Measurements from ENCODE around the gene ROR2.

The ROR2 gene

GRCh38 chr9:91697201-91697600 lies 252.8 kb downstream of the ROR2 start:
- in situ Hi-C loops (cut with MboI; ENCODE audit: low sequenced_read_pairs): loop anchor here (25.0 kb wide), 2 partner anchors 110 to 260 kb away; no protein-coding TSS in a partner anchor

DNA sequence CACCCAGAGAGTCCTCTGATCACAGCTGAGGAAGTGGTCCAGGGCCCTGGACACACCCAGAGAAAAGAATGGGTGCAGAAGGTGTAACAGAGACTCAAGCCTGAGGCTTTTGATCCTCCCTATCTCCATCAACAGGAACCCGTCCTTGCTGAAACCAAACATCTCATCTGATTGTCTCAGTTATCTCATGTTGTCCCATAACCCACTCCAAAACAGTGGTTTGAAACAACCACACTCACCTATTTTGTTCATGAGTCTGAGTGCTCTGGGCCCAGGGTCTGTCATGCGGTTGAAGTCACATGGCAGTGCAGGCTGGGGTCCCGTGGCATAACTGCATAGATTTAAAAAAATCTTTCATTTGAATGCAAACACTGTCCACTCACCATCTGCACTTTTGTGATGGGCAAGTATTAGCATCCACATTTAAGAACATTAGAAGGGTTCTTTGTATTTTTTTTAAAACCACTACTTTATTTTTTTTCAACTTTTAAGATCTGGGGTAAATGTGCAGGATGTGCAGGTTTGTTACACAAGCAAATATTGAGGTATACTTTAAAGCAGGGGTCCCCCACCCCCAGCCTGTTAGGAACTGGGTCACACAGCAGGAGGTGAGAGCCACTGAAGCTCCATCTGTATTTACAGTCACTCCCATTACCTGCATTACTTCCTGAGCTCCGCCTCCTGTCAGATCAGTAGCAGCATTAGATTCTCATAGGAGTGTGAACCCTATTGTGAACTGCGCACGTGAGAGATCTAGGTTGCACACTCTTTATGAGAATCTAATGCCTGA lies 255.8 kb downstream of the ROR2 start:
- in situ Hi-C loops (cut with MboI; ENCODE audit: low sequenced_read_pairs): loop anchor here (25.0 kb wide), 2 partner anchors 107 to 257 kb away; no protein-coding TSS in a partner anchor

DNA sequence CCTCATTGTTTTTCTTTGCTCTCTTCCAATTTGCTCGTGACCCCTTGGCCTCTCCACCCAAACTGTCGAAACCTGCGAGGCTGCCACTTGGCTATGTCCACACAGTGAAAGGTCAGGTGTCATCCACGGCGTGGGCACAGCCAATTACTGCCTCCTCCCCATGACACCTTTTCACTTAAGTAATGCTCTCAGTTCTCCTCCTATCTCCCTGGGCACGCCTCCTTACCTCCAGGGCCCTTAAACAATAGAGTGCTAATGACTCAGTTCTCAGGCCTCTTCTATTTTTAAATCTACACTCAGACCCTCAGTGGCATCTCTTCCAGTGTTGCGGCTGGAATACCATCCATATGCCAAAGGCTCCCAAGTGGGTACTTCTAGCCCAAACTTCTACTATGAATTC lies 256.8 kb downstream of the ROR2 start:
- in situ Hi-C loops (cut with MboI; ENCODE audit: low sequenced_read_pairs): loop anchor here (25.0 kb wide), 2 partner anchors 106 to 256 kb away; no protein-coding TSS in a partner anchor

GRCh38 chr9:91690540-91691249 lies 259.3 kb downstream of the ROR2 start:
- in situ Hi-C loops (cut with MboI; ENCODE audit: low sequenced_read_pairs): loop anchor here (25.0 kb wide), 2 partner anchors 103 to 253 kb away; no protein-coding TSS in a partner anchor

- in situ Hi-C loops (cut with MboI; ENCODE audit: low sequenced_read_pairs): loop anchor here (25.0 kb wide), 2 partner anchors 102 to 252 kb away; no protein-coding TSS in a partner anchor
These were observed 261.0 kb downstream of the ROR2 start for GRCh38 chr9:91689006-91689405.

- in situ Hi-C loops (cut with MboI; ENCODE audit: low sequenced_read_pairs): loop anchor here (25.0 kb wide), 2 partner anchors 96 to 246 kb away; no protein-coding TSS in a partner anchor
These were observed 266.8 kb downstream of the ROR2 start for GRCh38 chr9:91683269-91683668.

DNA sequence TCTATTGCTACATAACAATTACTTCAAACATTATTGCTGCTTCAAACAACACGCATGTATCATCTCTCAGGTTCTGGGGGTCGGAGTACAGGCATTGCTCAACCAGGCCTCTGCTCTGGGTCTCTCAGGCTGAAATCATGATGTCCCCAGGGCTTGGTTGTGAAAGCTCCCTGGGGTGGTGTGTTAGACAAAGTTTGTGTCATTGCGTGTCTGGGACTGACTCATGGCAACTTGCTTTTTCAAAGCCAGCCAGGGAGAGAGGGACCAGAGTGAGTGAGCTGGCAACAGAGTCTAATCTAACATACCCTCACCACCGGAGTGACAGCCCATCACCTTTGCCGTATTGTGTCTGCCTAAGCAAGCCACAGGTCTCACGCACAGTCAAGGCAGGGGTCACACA lies 267.2 kb downstream of the ROR2 start:
- in situ Hi-C loops (cut with MboI; ENCODE audit: low sequenced_read_pairs): loop anchor here (25.0 kb wide), 2 partner anchors 96 to 246 kb away; no protein-coding TSS in a partner anchor

- in situ Hi-C loops (cut with MboI; ENCODE audit: low sequenced_read_pairs): loop anchor here (25.0 kb wide), 2 partner anchors 94 to 244 kb away; no protein-coding TSS in a partner anchor
These were observed 268.3 kb downstream of the ROR2 start for GRCh38 chr9:91681461-91682305.

DNA sequence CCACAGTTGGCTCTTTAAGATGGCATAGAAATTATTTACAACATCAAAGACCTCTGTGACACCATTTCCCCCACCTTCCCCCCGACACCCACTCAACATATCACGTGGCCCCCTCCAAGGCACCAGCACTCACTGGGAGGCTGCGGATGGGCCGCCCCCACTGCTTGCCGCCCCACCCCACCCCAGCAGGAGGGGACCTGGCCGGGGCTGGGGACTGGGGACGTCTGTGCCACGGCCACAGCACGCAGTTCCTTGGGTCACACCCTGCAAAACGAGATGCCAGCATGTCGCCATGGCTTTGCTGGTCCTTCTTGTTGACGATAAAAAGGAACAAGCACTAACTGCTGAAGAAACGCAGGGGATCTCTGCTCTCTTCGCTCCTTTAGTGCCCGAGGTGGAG lies 269.0 kb downstream of the ROR2 start:
- in situ Hi-C loops (cut with MboI; ENCODE audit: low sequenced_read_pairs): loop anchor here (25.0 kb wide), 2 partner anchors 94 to 244 kb away; no protein-coding TSS in a partner anchor

DNA sequence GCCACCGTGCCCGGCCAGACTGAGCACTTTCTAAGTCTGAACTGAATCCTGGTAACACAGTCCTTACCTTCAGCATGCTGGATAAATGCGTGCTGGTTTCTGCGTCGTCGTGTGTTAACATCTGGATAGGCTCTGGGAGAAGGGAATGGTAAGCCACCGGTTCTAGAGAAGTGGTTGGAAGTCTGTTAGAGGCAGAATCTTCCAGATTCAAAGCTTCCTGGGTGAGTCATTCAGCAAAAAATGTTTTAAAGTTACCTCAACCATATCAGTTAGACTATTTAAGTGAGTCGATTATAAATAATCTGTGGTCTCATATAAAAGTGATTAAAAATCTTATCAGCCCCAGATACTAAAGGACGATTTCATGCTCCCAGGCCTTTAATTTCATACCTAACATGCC lies 269.9 kb downstream of the ROR2 start:
- in situ Hi-C loops (cut with MboI; ENCODE audit: low sequenced_read_pairs): loop anchor here (25.0 kb wide), 2 partner anchors 93 to 243 kb away; no protein-coding TSS in a partner anchor

DNA sequence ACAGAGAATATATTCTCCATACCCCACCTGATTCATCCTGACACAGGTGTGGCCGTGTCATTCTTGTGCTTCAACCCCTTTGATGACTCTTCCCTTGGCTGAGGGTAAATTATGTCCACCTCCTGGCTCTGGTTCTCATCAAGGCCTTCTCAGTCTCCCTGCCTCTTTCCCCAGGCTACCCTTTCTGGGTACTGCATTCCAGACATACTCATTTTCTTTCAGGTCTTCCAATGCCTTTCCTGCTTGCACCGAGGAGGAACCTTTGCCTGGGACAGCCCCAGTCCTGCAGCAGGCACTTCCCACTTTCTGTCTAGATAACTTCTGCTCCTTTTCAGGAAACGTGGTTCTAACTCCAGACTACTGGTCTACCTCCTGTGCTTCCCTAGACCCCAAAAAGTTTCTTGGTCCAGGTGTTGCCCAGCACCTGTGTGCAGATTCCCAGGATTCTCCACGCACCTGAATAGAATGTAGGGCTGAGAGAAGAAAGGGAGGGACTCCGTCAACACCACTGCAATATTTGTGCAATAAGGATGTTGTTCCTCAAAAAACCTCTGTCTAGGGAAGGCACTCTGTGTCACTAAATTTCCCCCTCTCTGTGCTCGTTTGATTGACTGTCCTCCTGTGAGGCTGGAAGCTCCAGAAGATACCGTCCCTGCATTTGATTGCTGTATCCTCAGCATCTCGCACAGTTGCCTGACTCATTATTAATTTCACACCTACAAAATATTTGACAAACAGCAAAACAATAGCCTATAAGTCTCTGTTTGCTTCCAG lies 271.0 kb downstream of the ROR2 start:
- in situ Hi-C loops (cut with MboI; ENCODE audit: low sequenced_read_pairs): loop anchor here (10.0 to 25.0 kb wide), 3 partner anchors 92 to 764 kb away; no protein-coding TSS in a partner anchor

- in situ Hi-C loops (cut with MboI; ENCODE audit: low sequenced_read_pairs): loop anchor here (10.0 to 25.0 kb wide), 3 partner anchors 91 to 763 kb away; no protein-coding TSS in a partner anchor
These were observed 272.1 kb downstream of the ROR2 start for GRCh38 chr9:91677822-91678436.

DNA sequence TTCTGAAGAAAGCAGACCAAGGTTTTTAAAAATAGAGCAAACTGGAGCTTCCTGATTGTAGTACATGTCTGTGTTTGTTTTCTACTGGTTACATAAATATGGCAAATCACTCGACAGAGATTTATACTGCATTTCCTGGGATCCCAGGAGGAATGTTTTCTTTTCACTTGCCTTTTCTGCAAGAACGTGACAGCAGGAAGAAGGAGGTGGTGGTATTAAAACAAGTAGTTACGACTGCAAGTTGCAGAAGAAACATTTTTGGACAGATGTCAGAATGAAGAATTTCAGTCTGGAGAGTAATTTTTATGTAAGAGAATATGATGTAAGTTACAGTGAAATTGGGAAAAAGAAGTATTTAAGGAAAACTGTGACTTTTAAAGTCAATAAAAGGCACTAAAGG lies 272.7 kb downstream of the ROR2 start:
- in situ Hi-C loops (cut with MboI; ENCODE audit: low sequenced_read_pairs): loop anchor here (10.0 to 25.0 kb wide), 3 partner anchors 90 to 763 kb away; no protein-coding TSS in a partner anchor

DNA sequence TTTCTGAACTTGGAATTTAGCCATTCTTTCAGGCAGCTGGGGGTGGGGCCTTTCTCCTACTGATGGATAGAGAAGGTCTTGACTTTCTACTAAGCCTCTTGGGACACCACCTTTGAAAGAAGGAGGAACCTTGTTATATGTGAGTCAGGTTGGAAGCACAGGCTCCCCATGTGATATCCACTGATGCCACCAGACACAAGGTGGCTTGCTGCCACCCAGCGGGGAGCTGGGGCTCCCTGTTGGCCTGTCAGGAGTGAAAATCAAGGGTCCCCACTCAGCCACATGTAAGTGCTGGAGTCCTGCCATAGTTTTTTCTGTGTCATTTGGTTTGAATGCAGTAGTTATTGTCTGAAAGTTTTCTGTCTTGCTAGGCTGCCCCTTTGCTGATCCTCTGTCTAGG lies 274.0 kb downstream of the ROR2 start:
- in situ Hi-C loops (cut with MboI; ENCODE audit: low sequenced_read_pairs): loop anchor here (10.0 to 25.0 kb wide), 3 partner anchors 89 to 761 kb away; no protein-coding TSS in a partner anchor

- in situ Hi-C loops (cut with MboI; ENCODE audit: low sequenced_read_pairs): no loop called here
These were observed 285.4 kb downstream of the ROR2 start for GRCh38 chr9:91664663-91665062.

DNA sequence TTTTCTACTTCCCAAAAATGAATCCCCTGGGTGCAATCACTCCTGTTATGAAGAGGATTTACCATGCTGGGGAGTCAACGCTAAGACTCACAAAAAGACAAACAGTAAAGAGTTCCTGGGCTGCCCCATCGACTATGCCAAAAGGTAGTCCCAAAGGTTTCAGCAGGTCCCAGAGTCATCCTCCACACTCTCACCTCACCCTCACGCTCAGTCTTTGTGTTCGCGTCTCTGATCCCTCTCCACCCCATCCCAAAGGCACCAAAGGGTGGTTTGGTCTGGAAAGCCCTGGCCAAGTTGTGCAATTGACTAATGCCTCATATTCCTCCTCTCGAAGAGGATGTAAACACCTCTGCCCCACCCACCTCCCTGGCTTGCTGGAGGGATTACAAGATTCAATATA lies 286.2 kb downstream of the ROR2 start:
- in situ Hi-C loops (cut with MboI; ENCODE audit: low sequenced_read_pairs): no loop called here

GRCh38 chr9:91661451-91661850 lies 288.6 kb downstream of the ROR2 start:
- in situ Hi-C loops (cut with MboI; ENCODE audit: low sequenced_read_pairs): no loop called here

DNA sequence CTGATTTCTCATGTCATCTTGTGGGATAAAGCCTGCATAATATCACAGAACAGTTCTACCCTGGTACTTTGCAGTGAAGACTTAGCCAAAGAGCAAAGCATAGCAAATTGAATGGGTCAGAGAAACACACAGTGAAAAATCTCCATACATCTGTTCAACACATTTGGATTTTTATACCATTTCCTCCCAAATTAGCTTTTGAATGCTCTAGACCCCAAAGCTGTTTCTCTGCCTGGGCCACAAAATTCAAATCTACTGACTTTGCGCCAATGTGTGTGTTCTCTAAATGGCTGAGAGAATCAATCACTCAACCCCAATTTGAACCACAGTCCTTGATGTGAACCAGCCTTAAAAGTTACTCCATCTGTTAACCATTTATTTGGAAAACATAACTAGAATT lies 289.5 kb downstream of the ROR2 start:
- in situ Hi-C loops (cut with MboI; ENCODE audit: low sequenced_read_pairs): no loop called here
